Liver (tissue), 9 donors: Measurements from ENCODE around the gene PPIE. TPM values are rescaled to one million over a fixed set of nuclear protein-coding genes. Genes with fewer than 3 reads are reported as not detected.

ENCODE experiments used
- DNase-seq: peaks from one replicate; pipeline ENCODE4 v3.0.0-alpha.2; 2017; ENCODE audit warnings: low spot score
- H3K27ac ChIP-seq, 2 donors: one replicate each; pipeline ENCODE4 v1.7.0; 2013; ENCODE audit warnings: inconsistent platforms in 2 of 2, low read length in 2 of 2, control low read depth in 1 of 2, low read depth in 1 of 2, mild to moderate bottlenecking in 1 of 2
- H3K27me3 ChIP-seq, 4 donors: one replicate each; pipeline versions ENCODE4 v1.6.1 to v1.7.0; 2013; ENCODE audit warnings: low read length in 3 of 4, inconsistent platforms in 1 of 4, mild to moderate bottlenecking in 1 of 4, moderate library complexity in 1 of 4; ENCODE audit not compliant: control insufficient read depth in 4 of 4, insufficient read depth in 4 of 4
- H3K36me3 ChIP-seq, 4 donors: one replicate each; pipeline versions ENCODE4 v1.6.1 to v1.7.0; 2013; ENCODE audit warnings: low read length in 3 of 4, mild to moderate bottlenecking in 3 of 4, low read depth in 1 of 4, moderate library complexity in 1 of 4; ENCODE audit not compliant: control insufficient read depth in 4 of 4, insufficient read depth in 3 of 4
- H3K4me1 ChIP-seq, 4 donors: one replicate each; pipeline versions ENCODE4 v1.6.1 to v1.7.0; 2013; ENCODE audit warnings: low read length in 3 of 4, mild to moderate bottlenecking in 3 of 4, moderate library complexity in 1 of 4; ENCODE audit not compliant: control insufficient read depth in 4 of 4, insufficient read depth in 4 of 4
- H3K4me3 ChIP-seq, 3 donors: one replicate each; pipeline versions ENCODE4 v1.6.1 to v1.7.0; 2013; ENCODE audit warnings: low read length in 3 of 3, control low read depth in 1 of 3, low read depth in 1 of 3, mild to moderate bottlenecking in 1 of 3
- H3K9ac ChIP-seq, 2 donors: one replicate each; pipeline ENCODE4 v1.7.0; 2013; ENCODE audit warnings: low read length in 2 of 2, mild to moderate bottlenecking in 2 of 2, moderate library complexity in 2 of 2, control low read depth in 1 of 2, low read depth in 1 of 2
- H3K9me3 ChIP-seq, 4 donors: one replicate each; pipeline versions ENCODE4 v1.6.1 to v1.7.0; 2013; ENCODE audit warnings: low read length in 3 of 4; ENCODE audit not compliant: control insufficient read depth in 4 of 4
- EGR1 ChIP-seq, 2 donors: IDR thresholded peaks; 2 replicates each; pipeline ENCODE4 v1.6.1; 2016 to 2018; ENCODE audit warnings: antibody characterized with exemption in 2 of 2, low read depth in 2 of 2
- FOXA1 ChIP-seq: IDR thresholded peaks from 2 replicates; pipeline ENCODE4 v1.6.1; 2016; ENCODE audit warnings: antibody characterized with exemption
- FOXA2 ChIP-seq: IDR thresholded peaks from 2 replicates; pipeline ENCODE4 v1.6.1; 2016; ENCODE audit warnings: antibody characterized with exemption
- GABPA ChIP-seq, 2 donors: IDR thresholded peaks in 1 of 2; conservative IDR thresholded peaks in 1 of 2; 2 replicates each; pipeline ENCODE4 v1.6.1; 2016; ENCODE audit warnings: antibody characterized with exemption in 2 of 2, mild to moderate bottlenecking in 1 of 2, moderate library complexity in 1 of 2
- HNF4A ChIP-seq, 2 donors: conservative IDR thresholded peaks; 2 replicates each; pipeline ENCODE4 v1.6.1; 2016; ENCODE audit warnings: antibody characterized with exemption in 2 of 2, mild to moderate bottlenecking in 2 of 2
- HNF4G ChIP-seq: IDR thresholded peaks from 2 replicates; pipeline ENCODE4 v1.6.1; 2016; ENCODE audit warnings: antibody characterized with exemption
- JUND ChIP-seq, 2 donors: IDR thresholded peaks; 2 replicates each; pipeline ENCODE4 v1.6.1; 2016; ENCODE audit warnings: antibody characterized with exemption in 2 of 2
- RAD21 ChIP-seq, 2 donors: IDR thresholded peaks; 2 replicates each; pipeline ENCODE4 v1.6.1; 2016; ENCODE audit warnings: antibody characterized with exemption in 2 of 2, mild to moderate bottlenecking in 2 of 2
- RXRA ChIP-seq, 2 donors: IDR thresholded peaks; 2 replicates each; pipeline ENCODE4 v1.6.1; 2017 to 2018; ENCODE audit warnings: antibody characterized with exemption in 2 of 2, mild to moderate bottlenecking in 1 of 2
- SP1 ChIP-seq: IDR thresholded peaks from 2 replicates; pipeline ENCODE4 v1.6.1; 2018; ENCODE audit warnings: antibody characterized with exemption, mild to moderate bottlenecking
- TAF1 ChIP-seq: conservative IDR thresholded peaks from 2 replicates; pipeline ENCODE4 v1.6.1; 2016; ENCODE audit warnings: antibody characterized with exemption, mild to moderate bottlenecking
- WGBS: extraction: QIAGEN DNeasy Blood & Tissue Kit; methylation state at CpG from one replicate; pipeline ENCODE4 v1.1.7; 2013; 5-methylcytosine and 5-hydroxymethylcytosine counted together
- polyA plus RNA-seq, 2 donors: library from polyadenylated mRNA; stranded (reverse) in 1 of 2; unstranded in 1 of 2; fragments of 200-250 nt in 1 of 2; fragments of >200 nt in 1 of 2; fragmentation: Nextera tagmentation in 1 of 2; extraction: Ambion mirVana in 1 of 2; gene quantifications; one replicate each; pipeline versions ENCODE4 v1.2.1 to v1.2.3, GENCODE V29; 2013 to 2015
- total RNA-seq, 2 donors: library from RNA; depleted of rRNA; stranded (reverse); fragments of >200 nt; gene quantifications; one replicate each; pipeline ENCODE4 v1.2.3, GENCODE V29; 2014
- TF ChIP-seq, protein P1 (sequence below): IDR thresholded peaks from 2 replicates; pipeline ENCODE4 v1.6.1; 2016; ENCODE audit warnings: antibody characterized with exemption
- TF ChIP-seq, protein P2 (sequence below): IDR thresholded peaks from 2 replicates; pipeline ENCODE4 v1.6.1; 2016; ENCODE audit warnings: antibody characterized with exemption
- TF ChIP-seq, protein P3 (sequence below): fragments of 150-350 bp; IDR thresholded peaks from 2 replicates; pipeline ENCODE4 v1.5.1; 2017; ENCODE audit warnings: improper control_type of control experiment, low read depth, low read length; ENCODE audit not compliant: missing input control
- TF ChIP-seq, protein P4 (sequence below): IDR thresholded peaks from 2 replicates; pipeline ENCODE4 v1.6.1; 2016; ENCODE audit warnings: antibody characterized with exemption, mild to moderate bottlenecking
- TF ChIP-seq, protein P5 (sequence below): IDR thresholded peaks from 2 replicates; pipeline ENCODE4 v1.6.1; 2016; ENCODE audit warnings: antibody characterized with exemption
- donor health status: healthy.
- donor health status: healthy.
- donor health status: healthy.
- donor health status: healthy.
- donor health status: healthy.

PPIE gene
- total and polyA plus RNA-seq, 4 donors, result 15.5 to 23.6 (median 19.2) TPM

DNA sequence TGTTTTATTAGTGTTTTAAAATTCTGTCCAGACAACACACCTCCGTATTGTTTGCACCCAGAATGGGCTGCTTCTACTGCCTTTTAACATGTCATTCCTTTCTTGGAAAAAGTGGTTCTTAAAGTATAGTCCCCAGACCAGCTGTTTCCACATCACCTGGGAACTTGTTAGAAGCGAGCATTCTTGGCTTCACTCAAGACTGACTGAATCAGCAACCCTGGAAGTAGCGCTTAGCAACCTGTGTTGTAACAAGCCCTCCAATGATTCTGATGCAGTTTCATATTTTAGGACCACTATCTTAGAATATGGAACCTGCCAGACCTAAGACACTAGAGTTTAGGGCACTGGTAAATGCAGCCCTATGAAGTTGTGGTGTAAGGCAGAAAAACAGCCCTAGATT lies 6.0 kb upstream of the PPIE start:
- WGBS, result 65% methylated on average over 3 of the region's 3 CpGs
- no peak for DNase-seq
- no peak overlapping the region for H3K4me3 ChIP-seq
- TF ChIP-seq FOXA2, result no peak
- TF ChIP-seq, protein P1, sequence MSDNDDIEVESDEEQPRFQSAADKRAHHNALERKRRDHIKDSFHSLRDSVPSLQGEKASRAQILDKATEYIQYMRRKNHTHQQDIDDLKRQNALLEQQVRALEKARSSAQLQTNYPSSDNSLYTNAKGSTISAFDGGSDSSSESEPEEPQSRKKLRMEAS, result no peak
- TF ChIP-seq SP1, result no peak
- TF ChIP-seq, protein P2, sequence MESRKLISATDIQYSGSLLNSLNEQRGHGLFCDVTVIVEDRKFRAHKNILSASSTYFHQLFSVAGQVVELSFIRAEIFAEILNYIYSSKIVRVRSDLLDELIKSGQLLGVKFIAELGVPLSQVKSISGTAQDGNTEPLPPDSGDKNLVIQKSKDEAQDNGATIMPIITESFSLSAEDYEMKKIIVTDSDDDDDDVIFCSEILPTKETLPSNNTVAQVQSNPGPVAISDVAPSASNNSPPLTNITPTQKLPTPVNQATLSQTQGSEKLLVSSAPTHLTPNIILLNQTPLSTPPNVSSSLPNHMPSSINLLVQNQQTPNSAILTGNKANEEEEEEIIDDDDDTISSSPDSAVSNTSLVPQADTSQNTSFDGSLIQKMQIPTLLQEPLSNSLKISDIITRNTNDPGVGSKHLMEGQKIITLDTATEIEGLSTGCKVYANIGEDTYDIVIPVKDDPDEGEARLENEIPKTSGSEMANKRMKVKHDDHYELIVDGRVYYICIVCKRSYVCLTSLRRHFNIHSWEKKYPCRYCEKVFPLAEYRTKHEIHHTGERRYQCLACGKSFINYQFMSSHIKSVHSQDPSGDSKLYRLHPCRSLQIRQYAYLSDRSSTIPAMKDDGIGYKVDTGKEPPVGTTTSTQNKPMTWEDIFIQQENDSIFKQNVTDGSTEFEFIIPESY, result no peak
- TF ChIP-seq RXRA (IDR thresholded peaks at IDR 0.05), result no peak
- TF ChIP-seq, protein P3, sequence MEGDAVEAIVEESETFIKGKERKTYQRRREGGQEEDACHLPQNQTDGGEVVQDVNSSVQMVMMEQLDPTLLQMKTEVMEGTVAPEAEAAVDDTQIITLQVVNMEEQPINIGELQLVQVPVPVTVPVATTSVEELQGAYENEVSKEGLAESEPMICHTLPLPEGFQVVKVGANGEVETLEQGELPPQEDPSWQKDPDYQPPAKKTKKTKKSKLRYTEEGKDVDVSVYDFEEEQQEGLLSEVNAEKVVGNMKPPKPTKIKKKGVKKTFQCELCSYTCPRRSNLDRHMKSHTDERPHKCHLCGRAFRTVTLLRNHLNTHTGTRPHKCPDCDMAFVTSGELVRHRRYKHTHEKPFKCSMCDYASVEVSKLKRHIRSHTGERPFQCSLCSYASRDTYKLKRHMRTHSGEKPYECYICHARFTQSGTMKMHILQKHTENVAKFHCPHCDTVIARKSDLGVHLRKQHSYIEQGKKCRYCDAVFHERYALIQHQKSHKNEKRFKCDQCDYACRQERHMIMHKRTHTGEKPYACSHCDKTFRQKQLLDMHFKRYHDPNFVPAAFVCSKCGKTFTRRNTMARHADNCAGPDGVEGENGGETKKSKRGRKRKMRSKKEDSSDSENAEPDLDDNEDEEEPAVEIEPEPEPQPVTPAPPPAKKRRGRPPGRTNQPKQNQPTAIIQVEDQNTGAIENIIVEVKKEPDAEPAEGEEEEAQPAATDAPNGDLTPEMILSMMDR, result no peak
- no peak for TF ChIP-seq JUND (IDR thresholded peaks at IDR 0.05)
- TF ChIP-seq HNF4A (conservative IDR thresholded peaks at IDR 0.05), result no peak
- TF ChIP-seq, protein P4, sequence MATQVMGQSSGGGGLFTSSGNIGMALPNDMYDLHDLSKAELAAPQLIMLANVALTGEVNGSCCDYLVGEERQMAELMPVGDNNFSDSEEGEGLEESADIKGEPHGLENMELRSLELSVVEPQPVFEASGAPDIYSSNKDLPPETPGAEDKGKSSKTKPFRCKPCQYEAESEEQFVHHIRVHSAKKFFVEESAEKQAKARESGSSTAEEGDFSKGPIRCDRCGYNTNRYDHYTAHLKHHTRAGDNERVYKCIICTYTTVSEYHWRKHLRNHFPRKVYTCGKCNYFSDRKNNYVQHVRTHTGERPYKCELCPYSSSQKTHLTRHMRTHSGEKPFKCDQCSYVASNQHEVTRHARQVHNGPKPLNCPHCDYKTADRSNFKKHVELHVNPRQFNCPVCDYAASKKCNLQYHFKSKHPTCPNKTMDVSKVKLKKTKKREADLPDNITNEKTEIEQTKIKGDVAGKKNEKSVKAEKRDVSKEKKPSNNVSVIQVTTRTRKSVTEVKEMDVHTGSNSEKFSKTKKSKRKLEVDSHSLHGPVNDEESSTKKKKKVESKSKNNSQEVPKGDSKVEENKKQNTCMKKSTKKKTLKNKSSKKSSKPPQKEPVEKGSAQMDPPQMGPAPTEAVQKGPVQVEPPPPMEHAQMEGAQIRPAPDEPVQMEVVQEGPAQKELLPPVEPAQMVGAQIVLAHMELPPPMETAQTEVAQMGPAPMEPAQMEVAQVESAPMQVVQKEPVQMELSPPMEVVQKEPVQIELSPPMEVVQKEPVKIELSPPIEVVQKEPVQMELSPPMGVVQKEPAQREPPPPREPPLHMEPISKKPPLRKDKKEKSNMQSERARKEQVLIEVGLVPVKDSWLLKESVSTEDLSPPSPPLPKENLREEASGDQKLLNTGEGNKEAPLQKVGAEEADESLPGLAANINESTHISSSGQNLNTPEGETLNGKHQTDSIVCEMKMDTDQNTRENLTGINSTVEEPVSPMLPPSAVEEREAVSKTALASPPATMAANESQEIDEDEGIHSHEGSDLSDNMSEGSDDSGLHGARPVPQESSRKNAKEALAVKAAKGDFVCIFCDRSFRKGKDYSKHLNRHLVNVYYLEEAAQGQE, result no peak
- no peak for TF ChIP-seq RAD21 (IDR thresholded peaks at IDR 0.05)
- TF ChIP-seq GABPA (IDR thresholded peaks at IDR 0.05 in 1 of 2, conservative IDR thresholded peaks at IDR 0.05 in 1 of 2), result no peak
- TF ChIP-seq TAF1, result no peak
- TF ChIP-seq HNF4G, result no peak
- TF ChIP-seq FOXA1, result no peak
- no peak for TF ChIP-seq EGR1 (IDR thresholded peaks at IDR 0.05; ENCODE audit: low read depth in 2 of 2)
- TF ChIP-seq, protein P5, sequence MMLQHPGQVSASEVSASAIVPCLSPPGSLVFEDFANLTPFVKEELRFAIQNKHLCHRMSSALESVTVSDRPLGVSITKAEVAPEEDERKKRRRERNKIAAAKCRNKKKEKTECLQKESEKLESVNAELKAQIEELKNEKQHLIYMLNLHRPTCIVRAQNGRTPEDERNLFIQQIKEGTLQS, result no peak
- no peak overlapping the region for H3K9ac ChIP-seq
- peaks cover 0 to 10% (median 1%) of the 10 kb centered on the region in 4 donors for H3K27me3 ChIP-seq
- no peaks in the 10 kb centered on the region for H3K9me3 ChIP-seq
- H3K4me1 ChIP-seq, result no peaks in the 10 kb centered on the region
- H3K27ac ChIP-seq, result no peak overlapping the region
- H3K36me3 ChIP-seq, result no peaks in the 10 kb centered on the region

DNA sequence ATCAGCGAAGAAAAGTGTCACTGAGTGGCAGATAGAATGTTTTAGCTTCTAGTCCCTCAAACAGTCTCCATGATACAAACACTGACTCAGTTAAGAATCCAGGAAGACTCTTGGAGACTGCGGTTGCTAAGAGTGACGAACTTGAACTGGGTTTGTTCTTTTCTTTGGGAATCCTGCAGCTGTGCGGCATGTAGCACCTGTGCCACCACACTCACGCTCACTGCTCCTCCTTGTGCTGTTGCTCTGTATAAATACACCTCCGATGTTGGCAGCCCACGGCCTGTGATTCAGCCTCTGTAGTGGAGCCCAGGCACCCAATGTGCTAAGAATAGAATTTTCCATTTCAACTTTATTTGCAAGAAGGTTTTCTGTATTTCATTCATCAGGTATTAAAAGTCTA lies 5.5 kb upstream of the PPIE start:
- H3K36me3 ChIP-seq, result no peaks in the 10 kb centered on the region
- no peak for DNase-seq
- no peaks in the 10 kb centered on the region for H3K9me3 ChIP-seq
- no peak overlapping the region for H3K27ac ChIP-seq
- H3K4me3 ChIP-seq, result no peak overlapping the region
- peaks cover 0 to 6% (median 0%) of the 10 kb centered on the region in 4 donors for H3K27me3 ChIP-seq
- 67% methylated on average over 7 of the region's 7 CpGs for WGBS
- H3K9ac ChIP-seq, result no peak overlapping the region
- H3K4me1 ChIP-seq, result no peaks in the 10 kb centered on the region
- no peak for TF ChIP-seq EGR1 (IDR thresholded peaks at IDR 0.05; ENCODE audit: low read depth in 2 of 2)
- TF ChIP-seq HNF4G, result no peak
- no peak for TF ChIP-seq SP1
- TF ChIP-seq, protein P5, result no peak
- TF ChIP-seq RAD21 (IDR thresholded peaks at IDR 0.05), result no peak
- no peak for TF ChIP-seq HNF4A (conservative IDR thresholded peaks at IDR 0.05)
- TF ChIP-seq, protein P4, result no peak
- TF ChIP-seq GABPA (IDR thresholded peaks at IDR 0.05 in 1 of 2, conservative IDR thresholded peaks at IDR 0.05 in 1 of 2), result no peak
- no peak for TF ChIP-seq FOXA1
- no peak for TF ChIP-seq FOXA2
- TF ChIP-seq, protein P3, result no peak
- no peak for TF ChIP-seq TAF1
